GM12878 (cell line): ENCODE measurements around the gene LRTM2. TPM values are rescaled to one million over a fixed set of nuclear protein-coding genes. Genes with fewer than 3 reads are reported as not detected.

Experiments used
- ATAC-seq: fragments of 200-7000 bp; cut with Tn5 transposase; 3 replicates; pipeline ENCODE4 v1.9.1; 2020; ENCODE audit warnings: mild to moderate bottlenecking, moderate library complexity
- BruUV-seq: library from RNA; stranded (reverse); fragments of 400-500 nt; replicated peaks from 2 replicates; lab custom pipeline; 2021; lab: Mats Ljungman, UMichigan
- CTCF ChIA-PET: fragments of 300-600 bp; sonication (Branson Sonifier 250); formaldehyde crosslinking; extraction: SDS; loops from one replicate; lab custom pipeline; 2021; ENCODE audit warnings: inconsistent platforms; lab: Yijun Ruan, JAX
- POLR2A ChIA-PET: fragments of 350-600 bp; formaldehyde crosslinking; extraction: SDS; loops from one replicate; lab custom pipeline; 2021; ENCODE audit warnings: inconsistent platforms; lab: Charles Lee
- RAD21 ChIA-PET: fragments of 300-600 bp; sonication (Branson Sonifier 250); formaldehyde crosslinking; loops from one replicate; lab custom pipeline; 2023; ENCODE audit warnings: antibody characterized with exemption; ENCODE audit not compliant: unreplicated experiment; lab: Charles Lee
- SMC1A ChIA-PET: fragments of 300-600 bp; sonication (Branson Sonifier 250); formaldehyde crosslinking; loops from one replicate; lab custom pipeline; 2023; ENCODE audit not compliant: unreplicated experiment, uncharacterized antibody; lab: Charles Lee
- DNase-seq: peaks from one replicate; pipeline ENCODE4 v3.0.0-alpha.2; 2011; ENCODE audit warnings: low read depth, low spot score
- FAIRE-seq: peaks from 3 replicates; lab custom pipeline; 2011; peaks lifted over from hg19 to GRCh38; lab: Jason Lieb, UNC
- H2AFZ ChIP-seq: 2 replicates; pipeline ENCODE4 v1.6.0; 2011; ENCODE audit warnings: low read depth, low read length, control low read depth; ENCODE audit not compliant: control insufficient read depth
- H3K27ac ChIP-seq: 2 replicates; pipeline ENCODE4 v1.5.1; 2011; ENCODE audit warnings: control low read depth; ENCODE audit not compliant: control insufficient read depth, insufficient read depth
- H3K27me3 ChIP-seq, 2 experiments: replicated peaks in 1 of 2; 2 replicates each; pipeline versions ENCODE4 v1.6.0 to v1.6.1; 2011; ENCODE audit warnings: low read length in 1 of 2; ENCODE audit not compliant: control insufficient read depth in 2 of 2, insufficient read depth in 2 of 2
- H3K36me3 ChIP-seq, 2 experiments: 2 replicates each; pipeline ENCODE4 v1.5.1; 2011; ENCODE audit warnings: low read length in 1 of 2; ENCODE audit not compliant: control insufficient read depth in 2 of 2, insufficient read depth in 2 of 2
- H3K4me1 ChIP-seq: 2 replicates; pipeline ENCODE4 v1.6.1; 2011; ENCODE audit warnings: mild to moderate bottlenecking, low read length, moderate library complexity, mixed read lengths; ENCODE audit not compliant: control insufficient read depth, insufficient read depth
- H3K4me2 ChIP-seq: 2 replicates; pipeline ENCODE4 v1.6.0; 2011; ENCODE audit warnings: control low read depth; ENCODE audit not compliant: control insufficient read depth, insufficient read depth
- H3K4me3 ChIP-seq: fragments of 200-600 bp; sonication (generic); 2 replicates; pipeline ENCODE4 v1.5.1; 2016
- H3K79me2 ChIP-seq: 2 replicates; pipeline ENCODE4 v1.6.0; 2011; ENCODE audit warnings: low read length; ENCODE audit not compliant: control insufficient read depth, insufficient read depth
- H3K9ac ChIP-seq: 2 replicates; pipeline ENCODE4 v1.8.0; 2011; ENCODE audit warnings: low read length, control low read depth, mixed read lengths; ENCODE audit not compliant: control insufficient read depth, insufficient read depth
- H3K9me3 ChIP-seq: replicated peaks from 3 replicates; pipeline ENCODE4 v1.5.1; 2011; ENCODE audit warnings: mild to moderate bottlenecking, low read length; ENCODE audit not compliant: control insufficient read depth, insufficient read depth
- H4K20me1 ChIP-seq: 2 replicates; pipeline ENCODE4 v1.6.0; 2011; ENCODE audit not compliant: control insufficient read depth, insufficient read depth
- BHLHE40 ChIP-seq, 2 experiments: fragments of 450-650 bp in 1 of 2; IDR thresholded peaks; 2 replicates each; pipeline ENCODE4 v1.6.1; 2011 to 2017; ENCODE audit warnings: low read depth in 2 of 2, borderline replicate concordance in 1 of 2, improper control_type of control experiment in 1 of 2, low read length in 1 of 2, mild to moderate bottlenecking in 1 of 2
- DPF2 ChIP-seq: fragments of 450-650 bp; IDR thresholded peaks from 2 replicates; pipeline ENCODE4 v1.6.1; 2017; ENCODE audit warnings: mild to moderate bottlenecking
- IKZF1 ChIP-seq: fragments of 450-650 bp; conservative IDR thresholded peaks from 2 replicates; pipeline ENCODE4 v1.6.1; 2017; ENCODE audit warnings: antibody characterized with exemption, mild to moderate bottlenecking
- MXI1 ChIP-seq: fragments of 150-350 bp; IDR thresholded peaks from 2 replicates; pipeline ENCODE4 v1.6.1; 2011; ENCODE audit warnings: low read depth, mild to moderate bottlenecking, inconsistent platforms, low read length, improper control_type of control experiment
- NR2F1 ChIP-seq: fragments of 450-650 bp; conservative IDR thresholded peaks from 2 replicates; pipeline ENCODE4 v1.6.1; 2017; ENCODE audit warnings: mild to moderate bottlenecking
- PAX5 ChIP-seq: IDR thresholded peaks from 2 replicates; pipeline ENCODE4 v1.6.1; 2011; ENCODE audit warnings: low read depth, low read length, borderline replicate concordance
- POLR2AphosphoS2 ChIP-seq: IDR thresholded peaks from 2 replicates; pipeline ENCODE4 v1.6.1; 2011; ENCODE audit warnings: low read depth, mild to moderate bottlenecking, low read length, improper control_type of control experiment, moderate library complexity
- RAD51 ChIP-seq: fragments of 450-650 bp; IDR thresholded peaks from 2 replicates; pipeline ENCODE4 v1.6.1; 2016; ENCODE audit warnings: moderate library complexity, mild to moderate bottlenecking, inconsistent platforms
- RB1 ChIP-seq: fragments of 450-650 bp; formaldehyde crosslinking; IDR thresholded peaks from 2 replicates; pipeline ENCODE4 v1.6.1; 2017; ENCODE audit warnings: mild to moderate bottlenecking, borderline replicate concordance
- SPI1 ChIP-seq: IDR thresholded peaks from 2 replicates; pipeline ENCODE4 v1.6.1; 2011; ENCODE audit warnings: low read depth, mild to moderate bottlenecking, low read length, moderate library complexity, borderline replicate concordance; ENCODE audit not compliant: insufficient read depth
- TARDBP ChIP-seq: IDR thresholded peaks from 2 replicates; pipeline ENCODE4 v1.6.1; 2016; ENCODE audit warnings: borderline replicate concordance
- ZNF622 ChIP-seq: fragments of 450-650 bp; IDR thresholded peaks from 2 replicates; pipeline ENCODE4 v1.6.1; 2017; ENCODE audit warnings: mild to moderate bottlenecking, inconsistent platforms
- whole genome bisulfite sequencing: methylation state at CpG from one replicate; pipeline ENCODE4 v1.1.6; 2016; ENCODE audit warnings: low lambda C conversion rate; ENCODE audit not compliant: insufficient replicate concordance, insufficient coverage; ENCODE audit errors: missing lambda C conversion rate; 5-methylcytosine and 5-hydroxymethylcytosine counted together
- in situ Hi-C: fragments of 300-500 bp; cut with MboI; formaldehyde crosslinking; loops from 9 replicates; pipeline ENCODE4 v1.14.3; 2018; ENCODE audit warnings: mixed read lengths
- intact Hi-C: fragments of 100-400 bp; cut with micrococcal nuclease; formaldehyde crosslinking; loops from one replicate; pipeline ENCODE4 v1.14.2; 2022; ENCODE audit not compliant: unreplicated experiment
- polyA plus RNA-seq, 11 experiments: library from polyadenylated mRNA; depleted of rRNA in 4 of 11; unstranded in 6 of 11; stranded (reverse) in 5 of 11; fragments of >200 nt; fragmentation: Nextera tagmentation in 4 of 11; fragmentation: Illumina TruSeq in 1 of 11; extraction: Ambion mirVana in 4 of 11; extraction: Trizol in 1 of 11; gene quantifications; 1 replicate in 1 of 11; 2 replicates in 10 of 11; pipeline versions ENCODE4 v1.2.1 to v1.2.3, GENCODE V29; 2011 to 2016; ENCODE audit warnings: inconsistent platforms in 2 of 11, missing spikeins in 2 of 11, low read depth in 1 of 11
- total RNA-seq, 4 experiments: library from RNA; depleted of rRNA in 3 of 4; stranded (reverse); fragments of >200 nt in 3 of 4; fragmentation: Illumina TruSeq in 1 of 4; extraction: Trizol in 1 of 4; gene quantifications; 2 replicates each; pipeline versions ENCODE4 v1.2.1 to v1.2.3, GENCODE V29; 2013 to 2021
- TF ChIP-seq, protein P1 (sequence below): fragments of 150-350 bp; IDR thresholded peaks from 2 replicates; pipeline ENCODE4 v1.6.1; 2014; ENCODE audit warnings: mild to moderate bottlenecking, low read depth, low read length

LRTM2 gene
- total and polyA plus RNA-seq, 10 of the 15 experiments (the other 5 are each of a cell fraction or from before 2014, with no cell fraction given), result 0.05 TPM; not detected in 9

DNA sequence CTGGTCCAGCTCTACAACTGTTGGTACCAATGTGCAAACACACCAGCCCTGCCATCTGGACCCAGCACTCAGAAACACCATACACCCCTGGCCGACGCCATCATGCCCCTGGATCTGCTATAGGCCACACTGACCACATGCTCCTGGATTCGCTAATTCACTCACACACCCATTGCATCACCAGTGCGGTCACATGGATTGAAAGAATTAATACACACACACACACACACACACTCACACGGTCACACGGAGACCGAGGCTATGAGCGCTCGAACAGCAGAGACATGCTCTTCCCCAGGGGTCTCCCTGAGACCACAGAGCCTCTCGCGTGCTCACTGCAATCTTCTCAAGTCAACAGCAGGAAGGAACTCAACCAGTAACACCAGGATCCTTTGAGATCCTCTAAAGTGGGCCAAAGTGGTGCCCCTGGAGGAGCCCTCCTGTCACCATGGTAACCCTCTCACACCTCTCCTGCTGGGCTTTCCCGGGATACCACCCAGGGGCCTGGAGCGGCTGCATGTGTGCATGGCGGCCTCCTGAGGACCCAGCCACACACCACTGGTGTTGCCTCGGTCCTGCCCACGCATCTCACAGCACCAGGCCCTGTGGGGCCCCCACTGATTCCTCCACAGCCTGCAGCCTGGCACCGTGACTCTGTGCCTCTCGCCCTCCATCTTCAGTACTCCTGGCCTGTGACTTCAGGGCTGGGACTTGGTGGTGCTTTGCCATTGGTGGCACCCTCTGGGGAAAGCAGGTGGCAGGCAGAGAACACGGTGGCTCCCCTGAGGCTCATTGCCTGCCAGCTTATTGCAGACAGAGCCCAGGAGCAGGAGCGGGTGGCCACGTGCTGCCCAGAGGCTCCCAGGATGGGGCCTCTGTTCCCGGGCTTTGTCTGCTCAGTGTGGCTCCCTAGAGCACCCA, 15.1 kb downstream of the LRTM2 start:
- Histone ChIP-seq H3K79me2 (no peaks in the 10 kb centered on the region), H4K20me1 (no peaks in the 10 kb centered on the region), H3K27me3 (peaks cover 1 to 2% of the 10 kb centered on the region in 2 experiments; a peak in 2 of 4 replicates), H2AFZ (no peak overlapping the region), H3K9me3 (no peaks in the 10 kb centered on the region), H3K36me3 (no peaks in the 10 kb centered on the region), H3K4me3 (no peak overlapping the region), H3K9ac (no peak overlapping the region), H3K27ac (no peak overlapping the region), H3K4me1 (no peaks in the 10 kb centered on the region), H3K4me2 (no peak overlapping the region)
- intact Hi-C loops, result no loop called here
- ATAC-seq (no peak), FAIRE-seq (no peak), DNase-seq (no peak)
- in situ Hi-C loops, result no loop called here
- ChIA-PET CTCF (no interaction called here), SMC1A (no interaction called here), POLR2A (no interaction called here), RAD21 (no interaction called here)
- no TSS peak for BruUV-seq
- TF ChIP-seq RAD51 (no peak), MXI1 (no peak), IKZF1 (no peak), POLR2AphosphoS2 (no peak), TARDBP (no peak), ZNF622 (no peak), DPF2 (no peak), PAX5 (no peak), RB1 (no peak), SPI1 (no peak), NR2F1 (no peak), BHLHE40 (IDR thresholded peaks at IDR 0.05; ENCODE audit: borderline replicate concordance in 1 of 2, low read depth in 2 of 2, low read length in 1 of 2) (no peak)
- TF ChIP-seq, protein P1, sequence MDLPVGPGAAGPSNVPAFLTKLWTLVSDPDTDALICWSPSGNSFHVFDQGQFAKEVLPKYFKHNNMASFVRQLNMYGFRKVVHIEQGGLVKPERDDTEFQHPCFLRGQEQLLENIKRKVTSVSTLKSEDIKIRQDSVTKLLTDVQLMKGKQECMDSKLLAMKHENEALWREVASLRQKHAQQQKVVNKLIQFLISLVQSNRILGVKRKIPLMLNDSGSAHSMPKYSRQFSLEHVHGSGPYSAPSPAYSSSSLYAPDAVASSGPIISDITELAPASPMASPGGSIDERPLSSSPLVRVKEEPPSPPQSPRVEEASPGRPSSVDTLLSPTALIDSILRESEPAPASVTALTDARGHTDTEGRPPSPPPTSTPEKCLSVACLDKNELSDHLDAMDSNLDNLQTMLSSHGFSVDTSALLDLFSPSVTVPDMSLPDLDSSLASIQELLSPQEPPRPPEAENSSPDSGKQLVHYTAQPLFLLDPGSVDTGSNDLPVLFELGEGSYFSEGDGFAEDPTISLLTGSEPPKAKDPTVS, result no peak
- WGBS, result 38% methylated on average over 22 of the region's 22 CpGs
